HuH-7 (cell line): ENCODE results near the gene METTL4.

Experiments
- DNase-seq: peaks from one replicate; pipeline ENCODE4 v3.0.0; 2011; ENCODE audit warnings: low spot score

The METTL4 gene

GRCh38 chr18:2571200-2572170, at the start of gene METTL4, which contains the start of gene NDC80:
METTL4 (minus strand) TSS chr18:2571505; CDS start chr18:2567216, 4,289 bp downstream.
NDC80 (plus strand) TSS chr18:2571557; CDS start chr18:2572986, 1,429 bp downstream.
- DNase-seq, result peak; percentile 66

DNA sequence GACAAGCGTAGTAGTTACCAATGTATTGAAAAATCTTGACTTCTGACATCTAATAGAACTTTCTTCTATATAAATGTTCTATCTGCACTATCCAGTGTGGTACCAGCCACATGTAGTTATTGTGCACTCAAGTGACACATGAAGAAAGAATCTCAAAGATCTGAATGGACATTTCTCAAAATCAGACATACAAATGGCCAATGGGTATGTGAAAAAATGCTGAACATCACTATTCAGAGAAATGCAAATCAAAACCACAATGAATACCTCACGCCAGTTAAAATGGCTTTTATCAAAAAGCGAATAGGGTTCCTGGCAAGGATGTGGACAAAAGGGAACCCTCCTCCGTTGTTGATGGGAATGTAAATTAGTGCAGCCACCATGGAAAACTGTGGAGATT, 46.7 kb upstream of the METTL4 start:
- DNase-seq, result no peak

- no peak for DNase-seq
These were observed 46.2 kb upstream of the METTL4 start for GRCh38 chr18:2617401-2617998.

DNA sequence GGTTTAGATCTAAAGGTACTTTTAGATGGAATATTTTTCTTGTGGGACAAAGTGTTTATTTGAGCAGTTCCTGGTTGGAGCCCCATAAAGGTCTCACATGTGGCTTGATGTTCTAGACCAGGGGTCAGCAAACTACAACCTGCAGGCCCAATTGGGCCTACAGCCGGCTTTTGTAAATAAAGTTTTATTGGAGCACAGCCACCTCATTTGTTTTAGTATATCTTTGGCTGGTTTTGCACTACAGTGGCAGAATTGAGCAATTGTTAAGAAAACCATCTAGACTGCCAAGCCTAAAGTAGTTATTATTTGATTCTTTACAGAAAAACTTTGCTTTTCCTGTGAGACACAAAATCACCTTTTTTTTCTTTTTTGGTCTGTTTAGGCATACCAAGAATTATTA, 41.7 kb upstream of the METTL4 start:
- no peak for DNase-seq

DNA sequence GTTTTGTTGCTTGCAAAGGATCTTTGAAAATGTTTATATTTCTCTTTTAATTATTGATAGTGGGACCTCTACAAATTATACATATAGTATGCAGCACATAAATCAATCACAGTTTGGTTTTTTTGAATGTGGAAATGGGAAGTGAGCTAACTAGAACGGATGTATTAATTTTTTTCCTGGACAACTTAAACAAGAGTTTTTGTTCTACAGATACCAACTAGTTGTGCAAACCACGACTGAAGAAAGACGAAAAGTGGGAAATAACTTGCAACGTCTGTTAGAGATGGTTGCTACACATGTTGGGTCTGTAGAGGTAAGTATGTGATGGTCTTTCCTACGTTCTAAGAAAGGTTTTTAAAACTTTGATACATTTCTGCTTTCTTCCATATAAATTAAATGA, 39.2 kb upstream of the METTL4 start:
- DNase-seq, result no peak

DNA sequence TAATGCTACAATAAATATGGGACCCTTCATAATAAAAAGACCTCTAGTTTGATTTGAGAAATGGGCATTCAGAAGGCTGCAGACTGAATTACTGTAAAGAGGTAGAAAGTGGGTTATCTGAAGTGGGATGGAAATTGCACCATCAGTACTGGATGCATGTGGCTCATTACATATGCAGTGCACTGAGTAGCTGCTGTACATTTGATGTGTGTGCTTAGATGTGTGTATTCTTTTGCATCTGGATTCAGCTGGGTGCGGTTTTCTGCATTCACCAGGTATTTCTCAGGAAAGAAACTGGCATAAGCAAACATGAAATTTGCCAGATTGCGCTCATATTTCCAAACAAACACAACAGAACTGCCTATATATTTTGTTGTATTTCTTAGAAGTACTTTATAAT, 38.3 kb upstream of the METTL4 start:
- no peak for DNase-seq

- DNase-seq, result no peak
These were observed 35.0 kb upstream of the METTL4 start for GRCh38 chr18:2606335-2606734.

DNA sequence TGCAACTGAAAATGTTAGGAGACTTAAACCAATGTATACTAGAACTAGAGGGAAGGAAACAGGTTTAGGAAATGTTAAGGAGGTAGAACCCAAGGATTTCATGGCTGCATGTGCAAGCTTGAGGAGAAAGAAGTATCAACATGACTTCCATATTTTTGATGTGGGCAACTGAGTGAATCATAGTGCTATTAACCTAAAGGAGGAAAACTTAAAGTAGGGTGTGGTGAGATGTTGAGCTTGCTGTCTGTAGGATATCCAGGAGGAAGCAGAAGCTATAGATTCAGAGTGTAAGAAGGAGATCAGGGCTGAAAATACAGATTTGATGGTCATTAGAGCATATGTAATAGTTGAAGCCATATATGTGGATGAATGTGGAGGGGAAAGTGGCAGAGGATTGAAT, 31.5 kb upstream of the METTL4 start:
- DNase-seq, result no peak

- no peak for DNase-seq
These were observed 26.3 kb upstream of the METTL4 start for GRCh38 chr18:2597639-2598038.

DNA sequence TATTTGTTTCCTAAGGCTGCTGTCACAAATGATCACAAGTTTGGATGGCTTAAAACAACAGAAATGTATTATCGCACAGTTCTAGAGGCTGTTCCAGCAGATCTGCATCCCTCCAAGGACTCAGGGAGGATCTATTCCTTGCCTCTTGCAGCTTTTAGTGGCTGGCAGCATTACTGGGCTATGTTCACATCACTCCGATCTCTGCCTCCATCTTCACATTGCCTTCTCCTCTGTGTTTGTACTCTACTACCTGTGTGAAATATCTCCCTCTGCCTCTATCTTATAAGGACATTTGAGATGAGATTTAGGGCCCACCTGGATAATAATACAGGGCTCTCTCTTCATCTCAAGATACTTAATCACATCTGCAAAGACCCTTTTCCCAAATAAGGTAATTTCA, 19.0 kb upstream of the METTL4 start:
- DNase-seq, result no peak

DNA sequence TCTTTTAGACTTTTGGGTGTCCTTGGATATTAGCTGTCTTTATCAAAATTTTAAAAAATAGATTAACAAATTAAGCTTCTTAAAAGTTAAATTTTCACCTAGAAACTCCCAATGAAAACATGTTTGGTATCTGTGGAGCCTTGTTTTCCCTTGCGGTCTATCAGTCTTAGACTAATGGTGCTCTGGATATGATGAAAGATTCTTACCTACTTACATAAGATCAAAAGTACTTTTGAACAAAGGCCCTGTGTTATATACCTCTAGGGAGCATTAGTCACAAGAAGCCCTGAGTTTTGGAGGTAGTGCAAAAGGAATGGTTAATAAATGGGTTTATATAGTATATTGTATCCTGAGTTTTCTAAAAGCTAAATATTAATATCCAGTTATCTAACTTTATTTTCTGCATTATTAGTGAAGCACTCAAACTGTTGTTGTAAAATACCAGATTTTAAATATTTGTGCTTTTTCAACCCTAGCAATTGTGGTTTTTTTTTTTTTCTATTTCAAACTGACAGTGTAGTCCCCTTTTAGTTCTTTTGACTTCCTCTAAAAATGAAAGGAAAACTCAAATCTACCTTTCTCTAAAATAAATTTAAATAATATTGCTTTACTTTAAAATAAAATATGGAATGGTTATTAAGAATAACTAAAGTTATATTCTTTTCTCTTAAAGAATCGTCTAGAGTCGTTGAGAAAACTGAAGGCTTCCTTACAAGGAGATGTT, 18.2 kb upstream of the METTL4 start:
- peak; percentile 11 for DNase-seq

GRCh38 chr18:2588666-2589344, 17.5 kb upstream of the METTL4 start:
- no peak for DNase-seq

DNA sequence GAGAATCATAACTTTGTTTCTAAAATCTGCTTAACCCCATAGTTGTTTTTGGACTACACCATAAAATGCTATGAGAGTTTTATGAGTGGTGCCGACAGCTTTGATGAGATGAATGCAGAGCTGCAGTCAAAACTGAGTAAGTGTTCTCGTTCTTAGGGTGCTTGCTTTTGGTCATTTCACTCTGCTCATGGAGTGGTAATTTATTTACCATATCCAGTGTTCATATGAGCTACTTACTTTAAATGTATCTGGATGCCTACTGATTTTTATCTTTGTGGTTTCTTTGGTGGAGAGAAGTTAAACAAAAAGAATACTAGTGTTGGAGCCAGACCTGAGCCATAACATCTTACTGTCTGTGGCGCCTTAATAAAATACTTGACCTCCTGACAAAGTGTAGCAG, 16.5 kb upstream of the METTL4 start:
- no peak for DNase-seq

DNA sequence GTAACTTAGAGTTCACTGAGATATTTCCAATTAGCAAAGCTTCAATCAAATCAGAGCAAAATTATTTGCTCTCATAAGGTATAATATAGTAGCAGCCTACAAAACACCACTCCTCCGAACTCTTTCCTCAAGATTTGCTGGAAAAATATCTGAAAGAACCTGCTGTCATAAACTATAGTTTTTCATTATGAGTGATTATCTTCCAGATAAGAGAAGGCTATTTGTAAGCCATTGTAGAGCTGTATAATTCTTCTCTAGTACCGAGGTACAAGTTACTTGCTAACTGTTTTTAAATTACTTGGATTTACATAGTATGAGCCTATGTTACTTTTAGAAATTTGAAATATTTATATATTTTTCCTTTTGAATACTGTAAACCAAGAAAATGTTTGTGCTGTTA, 2.1 kb upstream of the METTL4 start:
- no peak for DNase-seq

GRCh38 chr18:2572892-2573291, 1.6 kb upstream of the METTL4 start:
- no peak for DNase-seq

DNA sequence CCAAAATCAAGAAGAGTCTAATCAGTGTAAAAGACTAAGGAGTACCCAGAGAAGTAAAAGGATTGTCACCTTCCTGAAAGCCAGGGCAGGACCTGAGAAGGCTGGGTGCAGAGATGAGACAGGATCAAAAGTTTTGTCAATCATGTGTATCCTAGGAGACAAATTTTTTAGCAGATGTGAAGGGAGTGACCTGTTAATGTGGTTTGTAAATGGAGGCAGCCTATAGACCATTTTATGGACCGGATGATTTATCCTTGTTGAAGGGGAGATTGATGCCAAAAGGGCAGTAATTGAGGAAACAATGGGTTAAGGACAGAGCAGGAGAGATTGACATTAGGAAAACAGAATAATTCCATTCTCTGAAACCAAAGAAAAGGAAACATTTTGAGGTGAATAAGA, 865 bp upstream of the METTL4 start:
- no peak for DNase-seq

- peak; percentile 55 for DNase-seq
These were observed 519 bp downstream of the METTL4 start for GRCh38 chr18:2570772-2571199.

GRCh38 chr18:2569338-2570207, 1.7 kb downstream of the METTL4 start:
- no peak for DNase-seq

- no peak for DNase-seq
These were observed 2.7 kb downstream of the METTL4 start for GRCh38 chr18:2568605-2569004.

DNA sequence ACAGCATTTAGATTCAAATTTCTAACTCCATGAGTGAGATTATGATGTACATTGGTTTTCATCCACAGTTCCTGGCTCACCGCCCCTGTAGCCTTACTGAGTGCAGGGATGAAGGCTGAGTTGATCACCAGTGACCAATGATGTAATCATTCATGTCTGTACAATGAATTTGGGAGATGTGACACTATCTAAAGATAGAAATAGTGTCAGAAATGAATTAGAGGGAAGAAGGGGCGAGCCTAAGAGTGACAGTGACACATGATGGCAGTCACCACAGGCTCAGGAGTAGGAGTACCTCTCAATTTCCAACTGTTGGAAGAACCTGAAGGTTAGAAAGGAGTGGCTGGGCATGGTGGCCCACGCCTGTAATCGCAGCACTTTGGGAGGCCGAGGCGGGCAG, 3.2 kb downstream of the METTL4 start:
- DNase-seq, result no peak

- DNase-seq, result no peak
These were observed 6.9 kb downstream of the METTL4 start for GRCh38 chr18:2564373-2564772.
